Epithelial cell of proximal tubule (primary cell): ENCODE measurements around the gene FRMD3. TPM values are rescaled to one million over a fixed set of nuclear protein-coding genes. Genes with fewer than 3 reads are reported as not detected.

ENCODE experiments used
- DNase-seq: peaks from one replicate; pipeline ENCODE4 v3.0.0-alpha.2; 2011; ENCODE audit warnings: low read depth
- H3K4me3 ChIP-seq: 2 replicates; pipeline ENCODE4 v1.5.1; 2011; ENCODE audit warnings: low read depth, mild to moderate bottlenecking, low read length
- CTCF ChIP-seq: conservative IDR thresholded peaks from 2 replicates; pipeline ENCODE4 v1.5.1; 2012; ENCODE audit warnings: low read depth, mild to moderate bottlenecking, low read length
- total RNA-seq: library from RNA; depleted of rRNA; stranded (reverse); fragments of >200 nt; gene quantifications from 2 replicates; pipeline ENCODE4 v1.2.3, GENCODE V29; 2015

Gene FRMD3
- total RNA-seq, 1 donor from 2014 or later = 2.4 TPM

- TF ChIP-seq CTCF = no peak
- no peak overlapping the region for H3K4me3 ChIP-seq
- no peak for DNase-seq
These were observed 328.9 kb downstream of the FRMD3 start for GRCh38 chr9:83209188-83209731.

GRCh38 chr9:83208065-83208850 is 329.9 kb downstream of the FRMD3 start:
- DNase-seq = no peak
- H3K4me3 ChIP-seq = no peak overlapping the region
- no peak for TF ChIP-seq CTCF

GRCh38 chr9:83204047-83204446 is 334.2 kb downstream of the FRMD3 start:
- peak; percentile 60 for TF ChIP-seq CTCF
- no peak for DNase-seq
- H3K4me3 ChIP-seq = no peak overlapping the region

GRCh38 chr9:83200531-83200930 is 337.7 kb downstream of the FRMD3 start:
- no peak for DNase-seq
- no peak for TF ChIP-seq CTCF
- H3K4me3 ChIP-seq = no peak overlapping the region

- no peak for TF ChIP-seq CTCF
- no peak for DNase-seq
- no peak overlapping the region for H3K4me3 ChIP-seq
These were observed 338.4 kb downstream of the FRMD3 start for GRCh38 chr9:83199832-83200231.

GRCh38 chr9:83199240-83199639 is 339.0 kb downstream of the FRMD3 start:
- H3K4me3 ChIP-seq = no peak overlapping the region
- DNase-seq = peak; percentile 25
- TF ChIP-seq CTCF = peak; percentile 87

- no peak for DNase-seq
- TF ChIP-seq CTCF = no peak
- no peak overlapping the region for H3K4me3 ChIP-seq
These were observed 339.8 kb downstream of the FRMD3 start for GRCh38 chr9:83198371-83198770.
